Naive thymus-derived CD4-positive, alpha-beta T cell (primary cell): Measurements from ENCODE around the gene SH2D1A. TPM values are rescaled to one million over a fixed set of nuclear protein-coding genes. Genes with fewer than 3 reads are reported as not detected.
A peak's percentile ranks its signal among the peaks of the same experiment; 100 is the strongest.
"Not testable (repeated sequence)": the region's sequence is repeated elsewhere in the genome, so short reads cannot be mapped to it uniquely, and the experiment has no call there.

Experiments
- ATAC-seq: fragments of 150-1000 bp; cut with Tn5 transposase; 2 replicates; pipeline ENCODE4 v1.10.0; 2021; ENCODE audit warnings: mild to moderate bottlenecking, moderate library complexity
- CTCF ChIA-PET: fragments of 350-600 bp; sonication (Branson Sonifier 250); formaldehyde crosslinking; loops from one replicate; lab custom pipeline; 2021; ENCODE audit warnings: antibody characterized with exemption; lab: Charles Lee
- POLR2A ChIA-PET: fragments of 350-600 bp; sonication (Branson Sonifier 250); formaldehyde crosslinking; loops from one replicate; lab custom pipeline; 2021; ENCODE audit warnings: antibody characterized with exemption, inconsistent platforms; lab: Charles Lee
- DNase-seq, 9 donors: peaks; one replicate each; pipeline versions ENCODE4 v3.0.0 to v3.0.0-alpha.2; 2020 to 2022; ENCODE audit warnings: mixed read lengths in 1 of 9
- H3K27ac ChIP-seq: one replicate; pipeline ENCODE4 v1.7.0; 2013; ENCODE audit warnings: mild to moderate bottlenecking, low read depth, low read length, moderate library complexity
- H3K27me3 ChIP-seq, 2 donors: one replicate each; pipeline ENCODE4 v1.7.0; 2013; ENCODE audit warnings: low read length in 2 of 2, mild to moderate bottlenecking in 2 of 2, moderate library complexity in 2 of 2; ENCODE audit not compliant: control insufficient read depth in 2 of 2, insufficient read depth in 2 of 2
- H3K36me3 ChIP-seq, 3 experiments: 1 replicate in 2 of 3; 2 replicates in 1 of 3; pipeline ENCODE4 v1.7.0; 2013; ENCODE audit warnings: low read length in 3 of 3, mild to moderate bottlenecking in 3 of 3, moderate library complexity in 1 of 3; ENCODE audit not compliant: insufficient read depth in 3 of 3, control insufficient read depth in 2 of 3
- H3K4me1 ChIP-seq, 2 donors: one replicate each; pipeline ENCODE4 v1.7.0; 2013; ENCODE audit warnings: low read length in 2 of 2, mild to moderate bottlenecking in 2 of 2, moderate library complexity in 1 of 2; ENCODE audit not compliant: control insufficient read depth in 2 of 2, insufficient read depth in 2 of 2
- H3K4me3 ChIP-seq: 2 replicates; pipeline ENCODE4 v1.7.0; 2013; ENCODE audit warnings: mild to moderate bottlenecking, low read length
- H3K9me3 ChIP-seq, 3 experiments: 1 replicate in 2 of 3; 2 replicates in 1 of 3; pipeline ENCODE4 v1.7.0; 2013; ENCODE audit warnings: low read length in 3 of 3; ENCODE audit not compliant: control insufficient read depth in 2 of 3
- H3K27ac Mint-ChIP-seq, 9 donors: one replicate each; pipeline ENCODE4 v1.8.0; 2020 to 2022; ENCODE audit warnings: mixed read lengths in 9 of 9, mild to moderate bottlenecking in 8 of 9, moderate library complexity in 5 of 9, inconsistent platforms in 2 of 9
- H3K27me3 Mint-ChIP-seq, 5 donors: one replicate each; pipeline ENCODE4 v1.8.0; 2021 to 2022; ENCODE audit warnings: mixed read lengths in 5 of 5, mild to moderate bottlenecking in 1 of 5
- H3K36me3 Mint-ChIP-seq, 5 donors: one replicate each; pipeline ENCODE4 v1.8.0; 2020 to 2022; ENCODE audit warnings: mixed read lengths in 5 of 5, mild to moderate bottlenecking in 3 of 5, inconsistent platforms in 1 of 5
- H3K4me1 Mint-ChIP-seq, 7 donors: one replicate each; pipeline ENCODE4 v1.8.0; 2020 to 2022; ENCODE audit warnings: mixed read lengths in 7 of 7, mild to moderate bottlenecking in 3 of 7, inconsistent platforms in 1 of 7
- H3K4me3 Mint-ChIP-seq, 10 donors: one replicate each; pipeline ENCODE4 v1.8.0; 2020 to 2022; ENCODE audit warnings: mild to moderate bottlenecking in 10 of 10, mixed read lengths in 10 of 10, moderate library complexity in 6 of 10, inconsistent platforms in 2 of 10
- H3K9me3 Mint-ChIP-seq, 11 donors: one replicate each; pipeline ENCODE4 v1.8.0; 2020 to 2022; ENCODE audit warnings: mixed read lengths in 11 of 11, mild to moderate bottlenecking in 4 of 11, inconsistent platforms in 1 of 11, moderate library complexity in 1 of 11
- intact Hi-C, 2 donors: fragments of 100-400 bp; cut with micrococcal nuclease; formaldehyde crosslinking; loops; one replicate each; pipeline ENCODE4 v1.15.1; 2023
- polyA plus RNA-seq, 2 donors: library from polyadenylated mRNA; unstranded; fragments of 300-500 nt; fragmentation: Illumina TruSeq; gene quantifications; one replicate each; pipeline ENCODE4 v1.2.3, GENCODE V29; 2021
- total RNA-seq, 6 experiments: library from RNA in 5 of 6; stranded (reverse) in 5 of 6; gene quantifications; 1 replicate in 5 of 6; 2 replicates in 1 of 6; pipeline ENCODE4 v1.2.3 and lab custom pipeline; 2021 to 2026

SH2D1A gene
- total and polyA plus RNA-seq, 7 experiments from 2014 or later = 23.8 to 57.6 (median 43.8) TPM

- H3K4me1 ChIP-seq = peaks cover 0 to 11% of the 10 kb centered on the region in 2 donors
- H3K9me3 ChIP-seq = no peaks in the 10 kb centered on the region
- no peaks in the 10 kb centered on the region for H3K27me3 Mint-ChIP-seq
- DNase-seq = no peak
- intact Hi-C loops = no loop called here
- H3K27me3 ChIP-seq = no peaks in the 10 kb centered on the region
- H3K4me3 Mint-ChIP-seq = no peak within 1 kb of the TSS
- H3K27ac Mint-ChIP-seq = peak within 1 kb of the TSS in 1 of 9 donors; percentile 43
- CTCF ChIA-PET = no interaction called here
- ATAC-seq = no peak
- H3K4me3 ChIP-seq = no peak within 1 kb of the TSS
- no peak within 1 kb of the TSS for H3K27ac ChIP-seq
- peaks cover 0 to 16% (median 12%) of the 10 kb centered on the region in 7 donors for H3K4me1 Mint-ChIP-seq
- POLR2A ChIA-PET = no interaction called here
- no peaks in the 10 kb centered on the region for H3K36me3 Mint-ChIP-seq
- no peaks in the 10 kb centered on the region for H3K36me3 ChIP-seq
- H3K9me3 Mint-ChIP-seq = peaks cover 0 to 4% (median 0%) of the 10 kb centered on the region in 11 donors
Observed at GRCh38 chrX:124332481-124333424, 13.6 kb upstream of the SH2D1A start, which contains the start of gene TEX13D. TSS of gene TEX13D (plus strand) at chrX:124332660. CDS start at chrX:124332918, 258 bp downstream.

- ATAC-seq = no peak
- Histone ChIP-seq H3K27ac (no peak overlapping the region), H3K9me3 (no peaks in the 10 kb centered on the region), H3K27me3 (no peaks in the 10 kb centered on the region), H3K36me3 (no peaks in the 10 kb centered on the region), H3K4me1 (peaks cover 8 to 20% of the 10 kb centered on the region in 2 donors), H3K4me3 (no peak overlapping the region)
- intact Hi-C loops = no loop called here
- Mint-ChIP-seq H3K9me3 (peaks cover 0 to 4% (median 0%) of the 10 kb centered on the region in 11 donors), H3K4me3 (no peak overlapping the region), H3K27me3 (no peaks in the 10 kb centered on the region), H3K36me3 (no peaks in the 10 kb centered on the region), H3K4me1 (peaks cover 0 to 21% (median 12%) of the 10 kb centered on the region in 7 donors), H3K27ac (no peak overlapping the region)
- no peak for DNase-seq
- POLR2A ChIA-PET = no interaction called here
- CTCF ChIA-PET = no interaction called here
Observed at GRCh38 chrX:124333862-124334261, 12.5 kb upstream of the SH2D1A start.

- CTCF ChIA-PET, H3K4me3 Mint-ChIP-seq, H3K27me3 ChIP-seq, H3K36me3 ChIP-seq, H3K27ac ChIP-seq, H3K4me3 ChIP-seq, H3K9me3 Mint-ChIP-seq, H3K27ac Mint-ChIP-seq, intact Hi-C loops, DNase-seq, H3K9me3 ChIP-seq, POLR2A ChIA-PET, H3K36me3 Mint-ChIP-seq, H3K27me3 Mint-ChIP-seq, ATAC-seq: not testable (repeated sequence)
- H3K4me1 ChIP-seq = peaks cover 11 to 20% of the 10 kb centered on the region in 2 donors
- peaks cover 0 to 28% (median 16%) of the 10 kb centered on the region in 7 donors for H3K4me1 Mint-ChIP-seq
Observed at GRCh38 chrX:124334555-124334954, 11.8 kb upstream of the SH2D1A start.

- Mint-ChIP-seq H3K27me3 (no peaks in the 10 kb centered on the region), H3K27ac (peak overlapping the region in 5 of 9 donors; percentile 0 to 69 (median 14)), H3K4me1 (peaks cover 0 to 29% (median 20%) of the 10 kb centered on the region in 7 donors), H3K9me3 (peaks cover 0 to 4% (median 0%) of the 10 kb centered on the region in 11 donors), H3K36me3 (no peaks in the 10 kb centered on the region), H3K4me3 (no peak overlapping the region)
- intact Hi-C loops = no loop called here
- peaks cover 13 to 25% of the 10 kb centered on the region in 2 donors for H3K4me1 ChIP-seq
- H3K4me3 ChIP-seq = no peak overlapping the region
- no peak for DNase-seq
- no peaks in the 10 kb centered on the region for H3K9me3 ChIP-seq
- H3K27ac ChIP-seq = no peak overlapping the region
- no peaks in the 10 kb centered on the region for H3K27me3 ChIP-seq
- no peaks in the 10 kb centered on the region for H3K36me3 ChIP-seq
- no peak for ATAC-seq
- POLR2A ChIA-PET = interaction anchor here (0.8 to 1.9 kb wide), 2 partner anchors 11 to 314 kb away, joined by 5 to 7 read pairs; partner anchors contain the start of gene SH2D1A
- CTCF ChIA-PET = no interaction called here
Observed at GRCh38 chrX:124335598-124335997, 10.8 kb upstream of the SH2D1A start.

- Mint-ChIP-seq H3K27ac (peak overlapping the region in 1 of 9 donors; percentile 24), H3K4me3 (no peak overlapping the region), H3K36me3 (no peaks in the 10 kb centered on the region), H3K4me1 (peaks cover 8 to 48% (median 34%) of the 10 kb centered on the region in 7 donors), H3K9me3 (no peaks in the 10 kb centered on the region), H3K27me3 (no peaks in the 10 kb centered on the region)
- no peak overlapping the region for H3K27ac ChIP-seq
- intact Hi-C loops = loop anchor here in 1 of 2 donors (2.0 kb wide), 1 partner anchor 127 kb away; no protein-coding TSS in a partner anchor
- no peaks in the 10 kb centered on the region for H3K27me3 ChIP-seq
- peaks cover 28 to 43% of the 10 kb centered on the region in 2 donors for H3K4me1 ChIP-seq
- ChIA-PET CTCF (interaction anchor here (0.6 to 1.1 kb wide), 3 partner anchors 98 to 127 kb away, joined by 3 read pairs; no protein-coding TSS in a partner anchor), POLR2A (interaction anchor here (0.9 to 1.7 kb wide), 2 partner anchors 8 to 13 kb away, joined by 4 read pairs; partner anchors contain the start of gene SH2D1A)
- no peak overlapping the region for H3K4me3 ChIP-seq
- DNase-seq (no peak), ATAC-seq (no peak)
- H3K36me3 ChIP-seq = no peaks in the 10 kb centered on the region
- H3K9me3 ChIP-seq = no peaks in the 10 kb centered on the region
Observed at GRCh38 chrX:124337916-124338315, 8.4 kb upstream of the SH2D1A start.

GRCh38 chrX:124338733-124339514 lies 7.4 kb upstream of the SH2D1A start:
- intact Hi-C loops = loop anchor here in 1 of 2 donors (1.0 to 2.0 kb wide), 3 partner anchors 9 to 128 kb away; no protein-coding TSS in a partner anchor
- H3K9me3 ChIP-seq = no peaks in the 10 kb centered on the region
- no peak overlapping the region for H3K27ac ChIP-seq
- H3K27ac Mint-ChIP-seq = peak overlapping the region in 8 of 9 donors; percentile 54 to 88 (median 78)
- H3K4me1 ChIP-seq = peaks cover 38 to 51% of the 10 kb centered on the region in 2 donors
- no peaks in the 10 kb centered on the region for H3K36me3 Mint-ChIP-seq
- H3K27me3 ChIP-seq = no peaks in the 10 kb centered on the region
- ChIA-PET CTCF (interaction anchor here (0.6 to 1.1 kb wide), 3 partner anchors 99 to 128 kb away, joined by 3 read pairs; no protein-coding TSS in a partner anchor), POLR2A (interaction anchor here (1.7 kb wide), 1 partner anchor 7 kb away, joined by 4 read pairs; the partner anchor contains the start of gene SH2D1A)
- DNase-seq = peak in 7 of 9 donors; percentile 34 to 70 (median 49)
- no peaks in the 10 kb centered on the region for H3K9me3 Mint-ChIP-seq
- ATAC-seq = peak; percentile 86
- no peaks in the 10 kb centered on the region for H3K36me3 ChIP-seq
- H3K4me1 Mint-ChIP-seq = peaks cover 8 to 58% (median 42%) of the 10 kb centered on the region in 7 donors
- no peak overlapping the region for H3K4me3 ChIP-seq
- H3K4me3 Mint-ChIP-seq = peak overlapping the region in 2 of 10 donors; percentile 6 to 27
- H3K27me3 Mint-ChIP-seq = no peaks in the 10 kb centered on the region
